GM12892 (cell line): ENCODE results near the gene STAU1.
"Not testable (repeated sequence)": the region's sequence is repeated elsewhere in the genome, so short reads cannot be mapped to it uniquely, and the experiment has no call there.

ENCODE experiments used
- DNase-seq: peaks from one replicate; pipeline ENCODE4 v3.0.0; 2011; ENCODE audit not compliant: insufficient read length
- FAIRE-seq: peaks from 2 replicates; lab custom pipeline; 2011; peaks lifted over from hg19 to GRCh38; lab: Jason Lieb, UNC
- POLR2A ChIP-seq: IDR thresholded peaks from 2 replicates; pipeline ENCODE4 v1.6.1; 2011; ENCODE audit warnings: low read depth, low read length, control low read depth
- POLR2AphosphoS5 ChIP-seq: IDR thresholded peaks from 2 replicates; pipeline ENCODE4 v1.6.1; 2011; ENCODE audit warnings: low read depth, low read length, control low read depth
- TAF1 ChIP-seq: IDR thresholded peaks from 2 replicates; pipeline ENCODE4 v1.6.1; 2011; ENCODE audit warnings: low read depth, mild to moderate bottlenecking, control low read depth, low read length, borderline replicate concordance

Gene STAU1

DNA sequence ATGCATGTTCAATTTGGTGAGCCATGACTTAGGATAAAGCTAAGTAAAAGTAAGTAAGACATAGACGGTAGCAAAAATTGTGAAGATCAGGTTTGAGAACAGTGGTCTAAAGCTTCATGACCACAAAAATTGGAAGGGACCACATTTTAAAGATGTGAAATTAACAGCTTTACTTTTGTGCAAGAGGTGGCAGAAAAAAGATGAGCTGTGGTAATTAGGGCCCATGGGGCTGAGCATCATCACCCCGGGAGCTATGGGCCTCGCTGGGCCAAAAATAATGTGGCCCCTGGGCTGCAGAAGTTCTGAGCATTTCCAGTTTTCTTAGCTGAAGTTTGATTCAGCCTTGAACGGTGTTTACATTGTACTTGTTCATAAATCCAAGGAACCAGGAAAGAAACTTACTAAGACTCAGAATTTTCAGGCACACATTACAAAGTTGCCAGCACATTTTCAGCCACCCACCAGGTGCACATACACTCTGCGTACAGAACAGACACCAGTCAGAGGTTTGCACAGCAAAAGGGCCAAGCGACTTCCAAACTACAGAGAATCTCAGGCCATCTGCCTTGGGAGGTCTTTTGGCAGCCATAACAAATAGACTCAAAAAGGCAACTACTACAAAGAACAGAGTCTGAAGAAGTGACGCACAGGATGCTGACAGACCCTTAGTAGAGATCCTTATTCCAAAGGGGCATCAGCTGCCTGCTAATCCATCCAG, 84.3 kb downstream of the STAU1 start:
- no peak for DNase-seq
- TF ChIP-seq TAF1: no peak
- no peak for TF ChIP-seq POLR2A
- TF ChIP-seq POLR2AphosphoS5: no peak
- no peak for FAIRE-seq

DNA sequence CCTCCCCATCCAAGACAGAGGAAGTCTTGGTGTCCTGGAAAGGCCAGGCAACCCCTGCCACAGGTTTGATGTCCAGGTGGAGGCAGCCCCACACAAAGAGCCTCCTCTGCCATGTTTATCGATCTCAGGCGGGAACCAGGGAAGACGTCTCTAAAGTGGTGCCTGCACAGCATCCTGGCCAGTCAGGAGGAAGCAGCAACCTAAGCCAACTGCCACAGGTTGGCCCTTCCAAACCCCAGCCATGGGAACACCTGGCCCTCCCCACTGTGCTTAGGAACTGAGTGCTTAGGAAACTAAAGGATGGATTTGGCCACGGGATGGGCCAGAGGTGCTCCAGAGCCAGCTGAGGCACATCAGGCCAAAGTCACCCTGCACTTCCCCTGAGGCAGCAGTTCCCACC, 85.1 kb downstream of the STAU1 start:
- FAIRE-seq: no peak
- TF ChIP-seq POLR2AphosphoS5: no peak; the same call in 1 of the 2 replicates
- no peak for TF ChIP-seq TAF1
- TF ChIP-seq POLR2A: no peak; the same call in 1 of the 2 replicates
- no peak for DNase-seq

DNA sequence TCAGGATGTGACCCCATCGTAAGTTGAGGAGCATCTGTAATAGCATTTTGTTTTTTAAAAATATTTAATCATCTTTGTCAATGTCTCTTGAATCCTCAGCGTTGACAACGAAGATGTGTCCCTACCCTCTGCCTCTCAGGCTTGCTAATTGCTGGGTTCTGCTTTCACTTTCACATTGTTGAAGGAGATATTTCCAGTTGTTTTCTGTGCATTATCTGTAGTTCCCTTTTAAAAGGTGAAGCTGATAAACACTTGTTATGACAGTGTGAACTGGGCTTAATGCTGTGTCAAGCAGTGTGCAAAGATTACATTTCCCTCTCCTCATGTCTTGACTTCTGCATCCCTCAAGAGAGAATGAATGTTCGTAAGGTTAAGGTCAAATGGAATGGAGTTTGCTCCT, 87.2 kb downstream of the STAU1 start:
- no peak for FAIRE-seq

DNA sequence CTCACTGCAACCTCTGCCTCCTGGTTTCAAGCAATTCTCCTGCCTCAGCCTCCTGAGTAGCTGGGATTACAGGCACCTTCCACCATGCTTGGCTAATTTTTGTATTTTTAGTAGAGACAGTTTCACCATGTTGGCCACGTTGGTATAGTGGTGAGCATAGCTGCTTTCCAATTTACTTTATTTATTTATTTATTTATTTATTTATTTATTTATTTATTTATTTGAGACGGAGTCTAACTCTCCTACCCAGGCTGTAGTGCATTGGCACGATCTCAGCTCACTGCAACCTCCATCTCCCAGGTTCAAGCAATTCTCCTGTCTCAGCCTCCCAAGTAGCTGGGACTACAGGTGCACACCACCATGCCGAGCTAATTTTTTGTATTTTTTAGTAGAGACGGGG, 87.8 kb downstream of the STAU1 start:
- not testable (repeated sequence) for FAIRE-seq

More for the DNA sequence above, 87.2 kb downstream of the STAU1 start:
- no peak for TF ChIP-seq POLR2AphosphoS5
- TF ChIP-seq POLR2A: no peak
- TF ChIP-seq TAF1: no peak
- DNase-seq: no peak

GRCh38 chr20:49099011-49099410, 89.1 kb downstream of the STAU1 start:
- no peak for TF ChIP-seq TAF1
- TF ChIP-seq POLR2A: 0 out of 2 replicates have a peak, but pooled peaks have one; percentile 23
- no peak for DNase-seq
- no peak for FAIRE-seq

More for the DNA sequence above, 87.8 kb downstream of the STAU1 start:
- not testable (repeated sequence) for DNase-seq

GRCh38 chr20:49098136-49098535, 90.0 kb downstream of the STAU1 start:
- no peak for TF ChIP-seq POLR2AphosphoS5
- no peak for TF ChIP-seq TAF1
- no peak for TF ChIP-seq POLR2A
- no peak for DNase-seq
- FAIRE-seq: no peak

GRCh38 chr20:49097159-49097558, 91.0 kb downstream of the STAU1 start:
- TF ChIP-seq POLR2A: no peak
- no peak for TF ChIP-seq POLR2AphosphoS5
- no peak for TF ChIP-seq TAF1
- no peak for FAIRE-seq
- DNase-seq: no peak

GRCh38 chr20:49096203-49096730, 91.9 kb downstream of the STAU1 start:
- TF ChIP-seq POLR2AphosphoS5: no peak
- no peak for TF ChIP-seq TAF1
- no peak for TF ChIP-seq POLR2A
- FAIRE-seq: no peak
- DNase-seq: no peak

- TF ChIP-seq POLR2A (no peak), POLR2AphosphoS5 (no peak), TAF1 (no peak)
- FAIRE-seq (no peak), DNase-seq (no peak)
Observed at GRCh38 chr20:49091762-49092161, 96.4 kb downstream of the STAU1 start.

DNA sequence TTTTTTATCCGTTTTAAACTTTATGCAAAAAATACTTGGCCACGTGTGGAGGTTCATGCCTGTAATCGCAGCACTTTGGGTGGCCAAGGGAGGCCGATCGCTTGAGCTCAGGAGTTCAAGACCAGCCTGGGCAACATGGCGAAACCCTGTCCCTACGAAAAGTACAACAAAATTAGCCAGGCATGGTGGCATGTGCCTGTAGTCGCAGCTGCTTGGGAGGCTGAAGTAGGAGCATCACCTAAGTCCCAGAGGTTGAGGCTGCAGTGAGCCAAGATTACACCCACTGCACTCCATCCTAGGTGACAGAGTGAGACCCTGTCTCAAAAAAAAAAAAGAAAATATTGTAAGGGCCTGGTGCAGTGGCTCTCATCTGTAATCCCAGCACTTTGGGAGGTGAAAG, 97.0 kb downstream of the STAU1 start:
- FAIRE-seq: no peak
- DNase-seq: no peak
- TF ChIP-seq POLR2AphosphoS5: no peak
- TF ChIP-seq TAF1: no peak
- no peak for TF ChIP-seq POLR2A

DNA sequence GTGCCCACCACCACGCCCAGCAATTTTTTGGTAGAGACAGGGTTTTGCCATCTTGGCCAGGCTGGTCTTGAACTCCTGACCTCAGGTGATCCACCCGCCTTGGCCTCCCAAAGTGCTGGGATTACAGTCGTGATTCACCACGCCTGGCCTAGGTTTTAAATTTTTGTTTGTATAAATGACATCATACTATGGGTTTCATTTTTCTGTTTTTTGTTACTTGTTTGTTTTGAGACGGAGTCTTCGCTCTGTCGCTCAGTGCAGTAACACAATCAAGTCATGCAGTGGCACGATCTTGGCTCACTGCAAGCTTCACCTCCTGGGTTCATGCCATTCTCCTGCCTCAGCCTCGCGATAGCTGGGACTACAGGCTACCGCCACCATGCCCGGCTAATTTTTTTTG, 105.8 kb downstream of the STAU1 start:
- DNase-seq, FAIRE-seq: not testable (repeated sequence)

GRCh38 chr20:49078310-49078709, 109.8 kb downstream of the STAU1 start:
- TF ChIP-seq POLR2AphosphoS5 (no peak), POLR2A (no peak), TAF1 (no peak)
- no peak for FAIRE-seq
- no peak for DNase-seq
